Body of pancreas (tissue), 4 donors: ENCODE data around the gene FOXJ3.

Experiments used
- CTCF ChIP-seq, 7 experiments: fragments of 450-650 bp in 4 of 7; fragments of 200-600 bp in 3 of 7; sonication (generic) in 3 of 7; IDR thresholded peaks; one replicate each; pipeline ENCODE4 v1.5.1; 2016 to 2019; ENCODE audit warnings: antibody characterized with exemption in 7 of 7
- POLR2A ChIP-seq, 3 donors: fragments of 450-650 bp; IDR thresholded peaks; one replicate each; pipeline ENCODE4 v1.6.1; 2016; ENCODE audit warnings: antibody characterized with exemption in 3 of 3, mild to moderate bottlenecking in 2 of 3

DNA sequence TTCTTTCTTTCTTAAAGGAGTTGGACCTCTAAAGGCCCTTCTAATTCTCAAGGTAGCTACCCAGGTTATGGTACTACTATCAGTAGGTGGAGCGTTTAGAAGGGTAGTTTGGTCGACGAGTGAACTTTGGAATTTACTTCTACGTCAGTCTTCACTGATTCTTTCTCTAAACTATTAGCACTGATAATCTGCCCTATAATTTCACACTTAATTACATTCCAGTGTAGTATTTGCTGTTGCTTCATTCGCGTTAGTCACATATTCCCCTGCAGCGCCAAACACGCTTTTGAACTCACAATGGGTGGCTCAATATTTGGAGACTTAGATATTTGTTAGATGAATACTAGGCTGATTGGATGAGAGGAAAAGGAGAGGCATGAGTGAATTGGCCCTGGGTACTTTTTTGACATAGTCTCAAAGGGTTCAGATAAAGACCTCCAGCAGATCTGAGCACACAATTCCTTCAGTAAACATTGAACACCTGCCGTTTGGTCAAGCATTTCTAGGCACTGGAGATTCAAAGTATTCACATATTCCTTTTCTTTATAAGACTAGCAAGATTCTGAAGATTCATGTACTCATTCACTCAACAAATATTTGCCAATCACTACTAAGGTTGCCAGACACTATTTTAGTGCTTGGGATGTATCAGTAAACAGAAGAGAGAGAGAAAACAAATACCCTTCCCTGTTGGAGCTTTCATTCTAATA is 929 bp upstream of the FOXJ3 start:
- TF ChIP-seq CTCF (IDR thresholded peaks at IDR 0.05), result no peak
- TF ChIP-seq POLR2A (IDR thresholded peaks at IDR 0.05), result peak in 2 of 3 donors; percentile 4 to 39
